ENCODE results near the gene SCAMP2. TPM values are rescaled to one million over a fixed set of nuclear protein-coding genes. Genes with fewer than 3 reads are reported as not detected.
"Not testable (repeated sequence)": the region's sequence is repeated elsewhere in the genome, so short reads cannot be mapped to it uniquely, and the experiment has no call there.

The SCAMP2 gene
- total RNA-seq, 8 experiments from 2014 or later = 12.3 to 49.9 (median 24.0) TPM

DNA sequence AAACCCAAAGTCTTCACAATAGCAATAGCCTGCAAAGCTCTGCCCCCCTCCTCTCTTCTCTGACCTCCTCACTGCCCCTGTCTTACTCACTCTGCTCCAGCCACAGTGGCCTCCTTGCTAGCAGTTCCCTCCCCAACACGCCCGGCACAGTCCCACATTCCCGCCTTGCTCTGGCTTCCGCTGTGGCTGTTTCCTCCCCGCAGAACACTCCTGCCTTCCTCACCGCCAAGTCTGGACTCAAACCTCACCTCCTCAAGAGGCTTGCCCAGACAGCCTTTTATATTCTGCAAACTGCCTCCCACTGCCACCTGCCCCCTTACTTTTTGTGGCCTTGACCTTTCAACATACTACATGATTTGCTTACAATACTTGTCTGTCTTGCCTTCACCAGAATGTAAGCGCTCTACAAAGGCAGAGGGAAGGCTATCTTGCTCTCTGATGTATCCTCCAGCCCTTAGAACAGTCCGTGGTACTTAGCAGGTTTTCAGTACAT, 16.3 kb upstream of the SCAMP2 start:
- in situ Hi-C loops (cut with MboI; ENCODE audit: low pct_unique_long_range_greater_than_20kb in 2 of 9, low sequenced_read_pairs in 9 of 9, unreplicated experiment in 9 of 9) = no loop called here
- ATAC-seq (replicated peaks in 6 of 8) = peak; percentile 16 to 69 (median 64)

DNA sequence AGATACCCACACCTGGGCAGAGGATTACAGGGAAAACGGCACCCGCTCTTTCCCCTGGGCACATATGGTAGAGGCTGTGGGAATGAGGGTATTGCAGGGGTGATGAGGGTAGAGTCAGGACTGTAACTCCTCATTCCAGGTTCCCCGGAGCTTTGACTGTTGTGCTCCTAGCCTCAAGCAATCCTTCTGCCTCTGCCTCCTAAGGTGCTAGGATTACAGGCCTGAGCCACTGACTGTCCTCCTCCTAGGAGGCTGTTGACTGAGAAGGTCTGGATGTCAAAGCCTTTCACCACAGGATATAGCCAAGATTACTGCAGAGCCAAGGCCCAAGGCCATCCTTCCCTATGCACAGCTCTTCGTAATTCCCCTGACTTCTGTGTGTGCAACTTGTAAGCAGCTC, 15.6 kb upstream of the SCAMP2 start:
- Histone ChIP-seq H3K4me3 (no peak overlapping the region), H3K4me1 (replicated peaks in 1 of 2) (peaks cover 7 to 13% of the 10 kb centered on the region in 2 donors), H3K27ac (no peak overlapping the region)
- in situ Hi-C loops (cut with MboI; ENCODE audit: low pct_unique_long_range_greater_than_20kb in 2 of 9, low sequenced_read_pairs in 9 of 9, unreplicated experiment in 9 of 9) = no loop called here
- no peak for ATAC-seq (replicated peaks in 6 of 8)
- WGBS, 10 experiments = 75 to 100% (median 83%) methylated on average over 1 to 2 of the region's 4 CpGs; no CpG with 5 or more reads in 5 of the 10 experiments

More for the DNA sequence above, 16.3 kb upstream of the SCAMP2 start:
- 0 to 100% (median 26%) methylated on average over 1 to 8 of the region's 8 CpGs; no CpG with 5 or more reads in 1 of the 10 experiments for WGBS, 10 experiments
- Histone ChIP-seq H3K4me3 (peak overlapping the region; percentile 65 to 98 (median 88)), H3K4me1 (replicated peaks in 1 of 2) (peaks cover 7 to 13% of the 10 kb centered on the region in 2 donors), H3K27ac (no peak overlapping the region)

- H3K4me3 ChIP-seq; ATAC-seq (replicated peaks in 6 of 8); H3K27ac ChIP-seq; in situ Hi-C loops (cut with MboI; ENCODE audit: low pct_unique_long_range_greater_than_20kb in 2 of 9, low sequenced_read_pairs in 9 of 9, unreplicated experiment in 9 of 9): not testable (repeated sequence)
- peaks cover 7 to 13% of the 10 kb centered on the region in 2 donors for H3K4me1 ChIP-seq (replicated peaks in 1 of 2)
- 60 to 100% (median 81%) methylated on average over 1 to 3 of the region's 10 CpGs; no CpG with 5 or more reads in 6 of the 10 experiments for WGBS, 10 experiments
Observed at GRCh38 chr15:74887537-74888193, 14.5 kb upstream of the SCAMP2 start.

DNA sequence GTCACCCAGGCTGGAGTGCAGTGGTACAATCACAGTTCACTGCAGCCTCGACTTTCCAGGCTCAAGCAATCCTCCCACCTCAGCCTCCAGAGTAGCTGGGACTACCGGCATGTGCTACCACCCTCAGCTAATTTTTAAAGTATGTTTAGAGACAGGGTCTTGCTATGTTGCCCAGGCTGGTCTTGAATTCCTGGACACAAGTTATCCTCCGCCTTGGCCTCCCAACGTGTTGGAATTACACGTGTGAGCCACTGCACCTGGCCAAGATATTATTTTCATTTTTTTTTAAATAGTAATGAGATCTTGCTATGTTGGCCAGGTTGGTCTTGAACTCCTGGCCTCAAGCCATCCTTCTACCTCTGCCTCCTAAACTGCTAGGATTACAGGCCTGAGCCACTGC, 12.3 kb upstream of the SCAMP2 start:
- in situ Hi-C loops (cut with MboI; ENCODE audit: low pct_unique_long_range_greater_than_20kb in 2 of 9, low sequenced_read_pairs in 9 of 9, unreplicated experiment in 9 of 9) = no loop called here
- 78 to 100% (median 93%) methylated on average over 1 to 5 of the region's 5 CpGs; no CpG with 5 or more reads in 1 of the 10 experiments for WGBS, 10 experiments
- H3K27ac ChIP-seq = no peak overlapping the region

DNA sequence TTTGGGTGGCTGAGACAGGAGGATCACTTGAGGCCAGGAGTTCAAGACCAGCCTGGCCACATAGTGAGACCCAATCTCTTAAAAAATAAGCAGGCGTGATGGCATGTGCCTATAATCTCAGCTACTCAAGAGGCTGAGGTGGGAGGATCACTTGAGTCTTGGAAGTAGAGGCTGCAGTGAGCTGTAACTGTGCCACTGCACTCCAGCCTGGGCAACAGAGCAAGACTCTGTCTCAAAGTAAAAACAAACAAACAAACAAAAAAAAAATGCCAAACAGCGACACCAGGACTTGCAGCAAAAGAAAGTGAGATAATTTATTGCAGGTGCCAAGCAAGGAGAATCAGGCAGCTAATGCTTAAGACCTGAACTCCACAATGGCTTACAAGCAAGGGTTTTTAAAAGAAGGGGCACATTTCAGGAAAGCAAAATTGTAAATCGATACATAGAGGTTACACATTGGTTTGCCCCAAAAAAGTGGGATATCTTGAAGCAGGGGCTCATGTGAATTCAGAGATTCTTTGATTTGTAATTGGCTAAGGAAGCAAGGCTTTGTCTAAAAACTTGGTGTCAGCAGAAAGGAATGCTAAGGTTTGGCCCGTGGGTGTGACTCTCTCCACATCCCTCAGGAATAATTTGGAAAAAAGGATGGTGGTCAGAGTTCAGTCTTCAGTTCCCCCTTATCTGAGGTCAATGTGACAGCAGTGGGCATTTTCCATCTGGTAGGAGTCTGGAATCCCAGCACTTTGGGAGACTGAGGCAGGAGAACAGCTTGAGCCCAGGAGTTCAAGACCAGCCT, 11.5 kb upstream of the SCAMP2 start:
- WGBS, 10 experiments = 0 to 90% (median 68%) methylated on average over 2 to 4 of the region's 4 CpGs; no CpG with 5 or more reads in 1 of the 10 experiments
- Histone ChIP-seq H3K4me3 (no peak overlapping the region), H3K27ac (no peak overlapping the region), H3K4me1 (replicated peaks in 1 of 2) (peaks cover 3 to 9% of the 10 kb centered on the region in 2 donors)
- in situ Hi-C loops (cut with MboI; ENCODE audit: low pct_unique_long_range_greater_than_20kb in 2 of 9, low sequenced_read_pairs in 9 of 9, unreplicated experiment in 9 of 9) = no loop called here
- ATAC-seq (replicated peaks in 6 of 8) = no peak

More for the DNA sequence above, 12.3 kb upstream of the SCAMP2 start:
- H3K4me3 ChIP-seq = no peak overlapping the region
- ATAC-seq (replicated peaks in 6 of 8) = no peak
- peaks cover 3 to 9% of the 10 kb centered on the region in 2 donors for H3K4me1 ChIP-seq (replicated peaks in 1 of 2)

GRCh38 chr15:74882528-74882927, 9.4 kb upstream of the SCAMP2 start:
- WGBS, 10 experiments = 72 to 100% (median 93%) methylated on average over 1 to 6 of the region's 6 CpGs; no CpG with 5 or more reads in 3 of the 10 experiments
- H3K27ac ChIP-seq = no peak overlapping the region
- in situ Hi-C loops (cut with MboI; ENCODE audit: low pct_unique_long_range_greater_than_20kb in 2 of 9, low sequenced_read_pairs in 9 of 9, unreplicated experiment in 9 of 9) = no loop called here
- H3K4me1 ChIP-seq (replicated peaks in 1 of 2) = no peaks in the 10 kb centered on the region
- ATAC-seq (replicated peaks in 6 of 8) = no peak
- H3K4me3 ChIP-seq = no peak overlapping the region

DNA sequence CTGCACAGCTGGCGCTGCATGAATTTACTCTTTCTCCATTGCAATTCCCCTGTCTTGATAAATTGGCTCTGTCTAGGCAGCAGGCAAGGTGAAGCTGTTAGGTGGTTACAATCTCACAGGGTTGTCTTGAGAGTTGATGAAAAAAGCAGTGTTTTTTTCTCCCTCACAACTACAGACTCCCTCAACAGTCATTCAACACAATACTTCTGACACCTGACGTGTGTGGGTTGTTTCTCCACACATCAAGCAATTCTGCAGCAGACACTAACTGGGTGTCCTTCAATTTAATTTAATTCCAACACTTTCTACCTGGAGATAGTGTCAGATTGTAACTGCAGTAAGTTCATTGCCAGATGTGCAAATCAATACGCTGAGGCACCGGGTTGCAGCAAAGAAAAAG, 5.1 kb upstream of the SCAMP2 start:
- no peak overlapping the region for H3K4me3 ChIP-seq
- no peak overlapping the region for H3K27ac ChIP-seq
- H3K4me1 ChIP-seq (replicated peaks in 1 of 2) = peaks cover 0 to 4% of the 10 kb centered on the region in 2 donors
- in situ Hi-C loops (cut with MboI; ENCODE audit: low pct_unique_long_range_greater_than_20kb in 2 of 9, low sequenced_read_pairs in 9 of 9, unreplicated experiment in 9 of 9) = no loop called here
- WGBS, 10 experiments = 40 to 100% (median 85%) methylated on average over 1 to 3 of the region's 4 CpGs; no CpG with 5 or more reads in 1 of the 10 experiments
- no peak for ATAC-seq (replicated peaks in 6 of 8)

GRCh38 chr15:74873756-74874424, 725 bp upstream of the SCAMP2 start:
- WGBS, 10 experiments = 0 to 100% (median 100%) methylated on average over 1 to 3 of the region's 16 CpGs; no CpG with 5 or more reads in 2 of the 10 experiments
- H3K4me1 ChIP-seq (replicated peaks in 1 of 2) = peaks cover 10 to 11% of the 10 kb centered on the region in 2 donors
- H3K27ac ChIP-seq = peak overlapping the region; percentile 24 to 96
- ATAC-seq (replicated peaks in 6 of 8) = peak in 5 of 8 experiments; percentile 0 to 13 (median 3)
- in situ Hi-C loops (cut with MboI; ENCODE audit: low pct_unique_long_range_greater_than_20kb in 2 of 9, low sequenced_read_pairs in 9 of 9, unreplicated experiment in 9 of 9) = no loop called here
- H3K4me3 ChIP-seq = peak overlapping the region; percentile 55 to 90 (median 63)

DNA sequence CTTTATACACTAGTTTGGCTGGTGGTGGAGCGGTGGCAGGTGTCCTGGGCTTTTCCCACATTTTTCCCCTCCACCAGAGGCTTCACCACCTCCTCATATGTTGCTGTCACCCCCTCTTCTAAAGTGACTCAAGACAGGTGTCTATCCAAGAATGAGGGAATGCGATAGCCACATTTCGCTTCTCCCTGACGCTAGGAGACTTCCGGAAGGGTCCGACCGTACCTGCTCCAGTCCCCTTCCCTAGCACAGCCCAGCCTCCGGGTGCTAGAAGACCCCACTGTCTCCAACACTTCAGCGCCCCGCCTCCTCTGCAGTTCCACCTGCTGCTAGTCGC, 496 bp downstream of the SCAMP2 start:
- WGBS, 10 experiments = 0 to 2% (median 0%) methylated on average over 1 to 9 of the region's 11 CpGs; no CpG with 5 or more reads in 4 of the 10 experiments
- Histone ChIP-seq H3K4me3 (peak overlapping the region; percentile 55 to 90 (median 63)), H3K27ac (peak overlapping the region; percentile 96 to 97), H3K4me1 (replicated peaks in 1 of 2) (peaks cover 10 to 11% of the 10 kb centered on the region in 2 donors)
- no peak for ATAC-seq (replicated peaks in 6 of 8)
- in situ Hi-C loops (cut with MboI; ENCODE audit: low pct_unique_long_range_greater_than_20kb in 2 of 9, low sequenced_read_pairs in 9 of 9, unreplicated experiment in 9 of 9) = no loop called here

- Histone ChIP-seq H3K4me3 (no peak overlapping the region), H3K27ac (no peak overlapping the region), H3K4me1 (replicated peaks in 1 of 2) (peaks cover 10 to 11% of the 10 kb centered on the region in 2 donors)
- in situ Hi-C loops (cut with MboI; ENCODE audit: low pct_unique_long_range_greater_than_20kb in 2 of 9, low sequenced_read_pairs in 9 of 9, unreplicated experiment in 9 of 9) = no loop called here
- 46 to 95% (median 68%) methylated on average over 2 to 6 of the region's 6 CpGs; no CpG with 5 or more reads in 2 of the 10 experiments for WGBS, 10 experiments
- ATAC-seq (replicated peaks in 6 of 8) = no peak
Observed at GRCh38 chr15:74870436-74871215, 2.5 kb downstream of the SCAMP2 start.

GRCh38 chr15:74869726-74870407, 3.3 kb downstream of the SCAMP2 start:
- no peak overlapping the region for H3K4me3 ChIP-seq
- H3K27ac ChIP-seq = no peak overlapping the region
- 0 to 100% (median 65%) methylated on average over 1 to 2 of the region's 6 CpGs; no CpG with 5 or more reads in 2 of the 10 experiments for WGBS, 10 experiments
- peaks cover 10 to 11% of the 10 kb centered on the region in 2 donors for H3K4me1 ChIP-seq (replicated peaks in 1 of 2)
- ATAC-seq (replicated peaks in 6 of 8) = peak in 2 of 8 experiments; percentile 5 to 12
- in situ Hi-C loops (cut with MboI; ENCODE audit: low pct_unique_long_range_greater_than_20kb in 2 of 9, low sequenced_read_pairs in 9 of 9, unreplicated experiment in 9 of 9) = no loop called here

GRCh38 chr15:74869372-74869725, 3.8 kb downstream of the SCAMP2 start:
- Histone ChIP-seq H3K4me1 (replicated peaks in 1 of 2) (peaks cover 10 to 11% of the 10 kb centered on the region in 2 donors), H3K27ac (no peak overlapping the region), H3K4me3 (no peak overlapping the region)
- no peak for ATAC-seq (replicated peaks in 6 of 8)
- in situ Hi-C loops (cut with MboI; ENCODE audit: low pct_unique_long_range_greater_than_20kb in 2 of 9, low sequenced_read_pairs in 9 of 9, unreplicated experiment in 9 of 9) = no loop called here
